GM19438 (cell line): ENCODE results near the gene NSD1.
"Not testable (repeated sequence)": the region's sequence is repeated elsewhere in the genome, so short reads cannot be mapped to it uniquely, and the experiment has no call there.

Experiments
- ATAC-seq: cut with Tn5 transposase; IDR thresholded peaks from one replicate; pipeline ENCODE4 v1.9.1; 2021; ENCODE audit warnings: low read depth; ENCODE audit not compliant: unreplicated experiment

The NSD1 gene

DNA sequence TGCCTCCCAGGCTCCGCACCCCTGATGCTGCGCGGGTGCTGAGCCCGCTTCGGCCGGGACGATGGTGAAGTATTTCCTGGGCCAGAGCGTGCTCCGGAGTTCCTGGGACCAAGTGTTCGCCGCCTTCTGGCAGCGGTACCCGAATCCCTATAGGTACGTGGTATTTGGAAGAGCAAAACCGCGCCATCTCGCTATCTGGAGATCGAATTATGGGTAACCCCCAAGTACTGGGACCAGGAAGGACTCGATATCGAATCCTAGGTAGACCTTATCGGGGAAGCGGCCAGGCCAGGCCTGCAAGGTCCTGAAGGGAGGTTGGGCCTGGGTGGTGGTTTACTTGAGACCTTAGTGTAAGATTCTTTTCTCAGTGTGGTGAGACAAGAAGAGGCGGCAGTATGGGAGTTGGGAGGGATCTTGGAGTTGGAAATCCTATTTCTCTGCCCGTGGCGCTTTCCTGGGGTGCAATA, 170.4 kb downstream of the NSD1 start:
- no peak for ATAC-seq

- ATAC-seq: no peak
Observed at GRCh38 chr5:177304392-177305119, 171.0 kb downstream of the NSD1 start.

DNA sequence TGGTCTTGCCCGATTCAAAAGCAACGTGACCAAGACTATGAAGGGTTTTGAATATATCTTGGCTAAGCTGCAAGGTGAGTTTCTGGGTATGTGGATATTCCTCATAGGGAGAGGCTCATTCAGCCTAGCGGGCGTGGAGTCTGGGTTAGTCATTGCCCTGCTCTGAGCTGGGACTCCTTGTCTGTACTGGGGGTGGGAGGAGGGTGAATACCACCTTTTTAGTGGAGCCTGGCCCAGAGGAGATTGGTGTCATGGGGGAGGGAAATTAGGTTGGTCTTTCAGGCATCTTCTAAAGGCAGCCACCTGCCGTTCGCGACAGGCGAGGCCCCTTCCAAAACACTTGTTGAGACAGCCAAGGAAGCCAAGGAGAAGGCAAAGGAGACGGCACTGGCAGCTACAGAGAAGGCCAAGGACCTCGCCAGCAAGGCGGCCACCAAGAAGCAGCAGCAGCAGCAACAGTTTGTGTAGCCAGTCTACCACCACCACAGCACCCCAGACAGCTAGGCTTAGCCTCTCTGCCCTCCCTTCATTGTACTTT, 172.6 kb downstream of the NSD1 start:
- ATAC-seq: not testable (repeated sequence)

DNA sequence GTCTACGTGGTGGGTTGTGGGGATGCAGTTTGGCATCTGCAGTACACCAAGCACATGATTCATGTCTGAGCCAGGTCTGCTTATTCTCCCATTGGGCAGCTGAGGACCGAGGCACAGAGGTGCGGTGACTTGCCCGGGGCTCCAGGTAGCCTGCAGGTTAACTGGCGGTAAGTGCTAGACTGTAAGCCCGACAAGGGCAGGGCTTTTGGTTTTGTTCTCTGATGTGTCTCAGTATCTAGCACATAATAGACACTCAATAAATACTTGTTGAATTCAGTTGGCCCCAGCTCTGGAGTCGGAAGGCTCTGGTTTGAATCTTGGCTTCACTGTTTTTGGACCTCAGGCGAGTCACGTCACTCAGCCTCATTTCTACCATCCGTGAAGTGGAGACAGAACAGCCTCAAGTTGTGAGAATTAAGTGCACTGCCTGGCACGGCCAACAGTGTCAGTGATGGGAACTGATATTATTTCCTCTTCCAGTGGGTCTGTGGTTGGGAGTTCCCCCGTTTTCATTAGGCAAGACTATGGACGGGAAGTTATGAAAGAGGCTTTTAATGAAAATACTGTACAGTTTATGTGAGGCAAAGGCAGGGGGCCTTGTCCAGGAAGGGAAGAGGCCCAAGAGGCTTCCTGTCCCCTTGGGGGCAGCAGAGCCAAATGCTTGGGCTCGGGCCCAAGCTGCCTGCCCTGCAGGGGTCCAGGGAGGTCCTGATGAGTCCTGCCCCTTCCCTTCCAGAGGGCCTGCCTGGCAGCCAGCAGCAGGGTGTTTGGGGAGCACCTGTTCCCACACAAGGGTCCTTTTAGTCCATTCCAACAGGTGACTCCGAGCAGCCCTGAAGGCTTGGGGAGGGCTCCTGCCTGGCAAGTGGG, 173.3 kb downstream of the NSD1 start:
- no peak for ATAC-seq

GRCh38 chr5:177307544-177308363, 174.2 kb downstream of the NSD1 start:
- ATAC-seq: no peak

DNA sequence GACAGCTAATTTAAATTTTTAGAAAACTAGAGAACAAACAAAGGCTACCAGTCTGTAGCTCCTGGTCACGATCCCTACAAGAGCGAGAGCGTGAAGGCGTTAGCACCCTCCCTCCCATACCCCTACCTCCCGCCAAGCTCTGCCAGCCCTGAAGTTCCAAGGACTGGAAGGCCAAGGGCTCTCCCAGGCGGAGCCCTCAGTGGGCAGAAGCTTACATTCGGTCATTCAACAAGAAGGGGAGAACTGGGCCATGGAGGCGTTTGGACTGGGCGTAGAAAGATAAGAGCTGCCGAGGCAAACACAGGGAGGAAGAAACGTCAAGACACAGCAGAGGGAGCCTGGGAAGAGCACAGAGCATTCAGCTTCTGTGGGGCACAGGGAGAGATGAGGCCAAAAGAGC, 175.2 kb downstream of the NSD1 start:
- ATAC-seq: no peak

- no peak for ATAC-seq
Observed at GRCh38 chr5:177309351-177310191, 176.0 kb downstream of the NSD1 start.

DNA sequence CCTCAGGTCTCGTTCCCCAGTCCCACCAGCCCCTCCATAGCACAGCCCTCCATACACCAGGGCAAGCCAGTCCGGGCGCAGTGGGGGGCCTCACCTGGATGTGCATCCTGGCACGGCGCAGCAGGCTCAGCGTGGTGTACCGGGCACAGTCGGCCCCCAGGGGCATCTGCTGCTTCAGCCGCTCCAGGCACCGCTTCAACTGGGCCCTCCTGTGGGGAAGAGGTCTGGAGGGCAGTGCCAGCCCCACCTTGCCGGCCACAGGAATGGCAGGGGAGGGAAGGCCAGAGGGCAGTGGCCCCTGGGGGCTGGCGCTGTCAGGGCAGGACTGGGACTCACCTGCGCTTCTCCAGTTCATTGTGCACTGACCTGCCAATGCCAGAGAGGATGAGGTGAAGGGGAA, 176.8 kb downstream of the NSD1 start:
- ATAC-seq: no peak

DNA sequence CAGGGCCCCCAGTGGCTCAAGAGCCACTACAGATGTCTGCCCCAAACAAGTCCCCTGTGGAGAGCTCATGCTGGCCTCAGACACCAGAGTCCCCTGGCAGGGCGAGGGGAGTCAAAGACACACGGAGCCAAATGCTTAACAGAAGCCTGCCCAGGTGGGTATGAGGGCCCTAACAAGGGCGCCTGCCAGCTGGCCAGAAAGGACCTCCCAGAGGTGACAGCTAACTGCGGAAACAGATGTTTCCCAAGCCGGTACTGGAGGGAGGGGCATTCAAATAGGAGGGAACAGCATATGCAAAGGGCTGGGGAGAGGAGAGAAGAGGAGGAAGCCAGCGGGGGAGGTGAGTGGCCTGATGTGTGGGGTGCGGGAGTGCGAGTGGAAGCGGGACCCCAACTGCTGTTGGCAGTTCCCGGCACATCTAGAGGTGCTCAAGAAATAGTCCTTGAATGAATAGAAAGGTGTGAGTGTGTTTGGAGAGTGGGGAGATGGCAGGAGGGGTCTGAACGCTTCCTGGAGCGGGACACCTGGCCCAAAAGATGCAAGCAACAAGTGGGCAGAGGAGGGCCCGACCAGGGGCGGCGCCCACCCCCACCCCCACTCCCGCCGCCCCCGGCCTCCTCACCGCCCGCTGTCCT, 177.3 kb downstream of the NSD1 start:
- ATAC-seq: peak; percentile 35

- ATAC-seq: peak; percentile 2
Observed at GRCh38 chr5:177311392-177311722, 177.8 kb downstream of the NSD1 start.

GRCh38 chr5:177311723-177312648, 178.4 kb downstream of the NSD1 start, which contains the start of gene MXD3:
TSS of gene MXD3 (minus strand) at chr5:177311898. CDS start at chr5:177311830, 68 bp downstream.
- peak; percentile 66 for ATAC-seq

GRCh38 chr5:177312649-177313181, 179.1 kb downstream of the NSD1 start:
- ATAC-seq: peak; percentile 25

DNA sequence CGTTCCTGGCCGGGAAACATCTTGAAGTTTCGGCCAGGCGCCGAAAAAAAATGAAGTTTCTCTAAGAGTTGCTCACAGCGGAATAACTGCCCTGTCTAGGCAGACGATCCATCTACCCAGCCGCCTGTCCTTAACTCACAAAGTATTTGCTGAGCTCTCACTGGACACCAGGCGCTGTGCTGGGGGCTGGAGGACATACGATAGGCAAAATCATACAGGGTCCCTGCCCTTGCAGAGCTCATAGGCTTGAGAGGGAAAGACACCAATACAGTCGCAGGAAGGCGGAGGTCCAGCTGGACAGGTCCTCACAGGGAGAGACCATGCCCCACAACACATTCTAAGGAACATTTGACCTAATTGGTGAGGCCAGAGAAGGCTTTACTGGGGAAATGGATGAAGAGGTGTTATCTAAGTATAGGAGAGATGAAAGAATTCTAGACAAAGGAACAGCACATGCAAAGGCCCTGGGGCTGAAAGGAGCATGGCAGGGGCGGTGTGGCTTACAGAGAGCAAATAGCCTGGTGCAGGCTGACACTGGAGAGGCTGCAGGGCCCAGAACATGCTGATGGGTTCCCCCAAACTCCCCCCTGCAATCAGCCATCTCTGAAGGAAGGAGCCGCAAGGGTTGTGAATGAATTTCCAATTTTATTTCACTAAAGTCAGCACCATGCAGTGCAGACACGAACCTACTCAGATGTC, 180.1 kb downstream of the NSD1 start:
- ATAC-seq: no peak

DNA sequence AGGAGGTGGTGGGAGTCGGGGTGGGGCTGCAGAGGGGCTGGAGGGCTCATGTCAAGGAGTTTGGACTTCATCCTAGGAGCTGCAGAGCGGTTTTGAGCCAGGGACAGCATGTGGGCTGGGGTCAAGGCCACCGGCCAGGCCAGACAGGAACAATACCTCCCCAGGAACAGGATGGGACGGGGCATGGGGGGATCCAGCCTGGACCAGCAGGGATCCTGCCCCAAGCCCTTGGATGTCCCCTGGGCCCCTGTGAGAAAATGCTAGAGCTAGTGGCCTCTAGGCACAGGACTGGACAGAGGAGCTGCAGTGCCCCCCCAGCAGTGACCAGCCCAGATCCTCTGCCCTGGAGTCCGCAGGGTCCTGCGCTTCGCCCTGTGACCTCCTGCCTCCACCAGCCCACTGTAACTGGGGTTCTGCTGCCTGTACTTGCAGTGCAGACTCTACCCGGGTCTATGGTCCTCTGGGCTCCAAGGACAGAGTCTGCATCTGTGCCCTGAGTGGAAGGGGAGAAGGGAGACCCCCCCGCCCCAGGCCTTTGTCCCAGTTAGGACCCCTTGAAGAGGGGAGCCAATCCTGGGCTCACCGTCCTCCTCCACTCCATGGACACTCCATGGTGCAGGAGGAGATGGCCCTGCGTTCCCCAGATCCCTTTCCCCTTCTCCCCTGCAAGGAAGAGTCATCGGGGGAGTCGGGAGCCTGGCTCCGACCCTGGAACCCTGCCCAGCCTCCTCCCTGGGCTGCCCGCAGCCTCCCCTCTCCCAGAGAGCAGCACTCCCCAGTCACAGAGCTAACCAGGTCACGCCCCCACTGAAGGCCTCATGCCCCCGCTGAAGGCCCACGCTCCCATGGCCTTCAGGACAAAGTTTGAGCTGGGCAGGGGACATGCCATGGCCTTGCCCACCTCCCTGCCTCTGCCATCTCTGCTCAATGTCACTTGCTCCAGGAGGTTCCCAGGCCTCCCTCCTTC, 181.1 kb downstream of the NSD1 start:
- no peak for ATAC-seq

DNA sequence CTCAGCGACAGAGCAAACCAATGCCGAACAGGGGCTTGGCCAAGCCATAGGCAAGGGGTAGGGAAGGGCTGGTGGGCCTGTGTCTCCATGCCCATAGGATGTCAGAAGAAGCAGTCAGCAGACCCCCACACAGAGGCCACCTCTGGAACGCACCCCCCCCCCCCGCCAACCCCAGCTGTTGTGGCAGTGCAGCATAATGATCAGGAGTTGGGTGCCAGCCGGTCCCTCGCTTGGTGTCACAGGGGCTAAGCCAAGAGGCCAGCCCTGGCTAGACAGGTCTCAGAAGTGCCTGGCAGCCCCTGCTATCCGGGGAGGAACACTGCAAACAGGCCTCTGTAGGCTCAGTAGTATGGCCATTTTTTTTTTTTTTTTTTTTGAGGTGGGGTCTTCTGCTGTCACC, 181.8 kb downstream of the NSD1 start:
- ATAC-seq: no peak

- ATAC-seq: no peak
Observed at GRCh38 chr5:177316005-177316404, 182.4 kb downstream of the NSD1 start.
